NCI-H2107 treated with DMSO at 0.1 percent for 48 hours (cell line): ENCODE results near the gene PDS5A.
"Not testable (repeated sequence)": the region's sequence is repeated elsewhere in the genome, so short reads cannot be mapped to it uniquely, and the experiment has no call there.

Source experiments
- DNase-seq: peaks from one replicate; lab custom pipeline; 2025; ENCODE audit not compliant: unreplicated experiment; lab: John Stamatoyannopoulos, UW

Gene PDS5A

GRCh38 chr4:39970671-39971640, 6.8 kb downstream of the PDS5A start:
- no peak for DNase-seq

GRCh38 chr4:39963656-39964055, 14.1 kb downstream of the PDS5A start:
- no peak for DNase-seq

GRCh38 chr4:39961311-39961877, 16.3 kb downstream of the PDS5A start:
- DNase-seq, result no peak

GRCh38 chr4:39950861-39951481, 26.7 kb downstream of the PDS5A start:
- DNase-seq, result no peak

GRCh38 chr4:39947963-39948362, 29.7 kb downstream of the PDS5A start:
- DNase-seq, result no peak

GRCh38 chr4:39947417-39947816, 30.3 kb downstream of the PDS5A start:
- DNase-seq, result no peak

GRCh38 chr4:39944245-39944644, 33.5 kb downstream of the PDS5A start:
- DNase-seq, result not testable (repeated sequence)

GRCh38 chr4:39942507-39942906, 35.2 kb downstream of the PDS5A start:
- DNase-seq, result no peak

- DNase-seq, result no peak
Observed at GRCh38 chr4:39941682-39942217, 36.0 kb downstream of the PDS5A start.

- DNase-seq, result no peak
Observed at GRCh38 chr4:39937683-39938268, 39.9 kb downstream of the PDS5A start.

- DNase-seq, result no peak
Observed at GRCh38 chr4:39936565-39937418, 40.9 kb downstream of the PDS5A start.

GRCh38 chr4:39933671-39934590, 43.8 kb downstream of the PDS5A start:
- no peak for DNase-seq

GRCh38 chr4:39932776-39933402, 44.8 kb downstream of the PDS5A start:
- no peak for DNase-seq

- no peak for DNase-seq
Observed at GRCh38 chr4:39931441-39931901, 46.2 kb downstream of the PDS5A start.

GRCh38 chr4:39928538-39928937, 49.2 kb downstream of the PDS5A start:
- DNase-seq, result no peak

- DNase-seq, result no peak
Observed at GRCh38 chr4:39924014-39924413, 53.7 kb downstream of the PDS5A start.

GRCh38 chr4:39922399-39922798, 55.3 kb downstream of the PDS5A start:
- no peak for DNase-seq

GRCh38 chr4:39913471-39913870, 64.2 kb downstream of the PDS5A start:
- no peak for DNase-seq

- no peak for DNase-seq
Observed at GRCh38 chr4:39910064-39910463, 67.6 kb downstream of the PDS5A start.
